ENCODE data around the gene C1orf116. TPM values are rescaled to one million over a fixed set of nuclear protein-coding genes. Genes with fewer than 3 reads are reported as not detected.
"Not testable (repeated sequence)": the region's sequence is repeated elsewhere in the genome, so short reads cannot be mapped to it uniquely, and the experiment has no call there.

Gene C1orf116
- total RNA-seq, 2 donors from 2014 or later: 17.2 to 31.6 TPM

- intact Hi-C loops (cut with DNase I, micrococcal nuclease); ATAC-seq; DNase-seq: not testable (repeated sequence)
Measured at GRCh38 chr1:207041397-207041796, 8.8 kb upstream of the C1orf116 start.

- no peak for DNase-seq
- no peak for ATAC-seq
- intact Hi-C loops (cut with DNase I, micrococcal nuclease): no loop called here
Measured at GRCh38 chr1:207040181-207040533, 7.6 kb upstream of the C1orf116 start.

- intact Hi-C loops (cut with DNase I, micrococcal nuclease): no loop called here
- no peak for ATAC-seq
- no peak for DNase-seq
Measured at GRCh38 chr1:207039380-207040180, 7.0 kb upstream of the C1orf116 start.

GRCh38 chr1:207036865-207037264, 4.3 kb upstream of the C1orf116 start:
- ATAC-seq: no peak
- no peak for DNase-seq
- intact Hi-C loops (cut with DNase I, micrococcal nuclease): no loop called here

- DNase-seq: no peak
- intact Hi-C loops (cut with DNase I, micrococcal nuclease): no loop called here
- no peak for ATAC-seq
Measured at GRCh38 chr1:207035877-207036551, 3.5 kb upstream of the C1orf116 start.

- DNase-seq (no peak), ATAC-seq (peak; percentile 32)
- intact Hi-C loops (cut with DNase I, micrococcal nuclease): no loop called here
Measured at GRCh38 chr1:207034998-207035397, 2.4 kb upstream of the C1orf116 start.

- DNase-seq: no peak
- ATAC-seq: peak; percentile 2
- intact Hi-C loops (cut with DNase I, micrococcal nuclease): no loop called here
Measured at GRCh38 chr1:207034208-207034607, 1.7 kb upstream of the C1orf116 start.

GRCh38 chr1:207033302-207033701, 746 bp upstream of the C1orf116 start:
- DNase-seq (no peak), ATAC-seq (no peak)
- intact Hi-C loops (cut with DNase I, micrococcal nuclease): no loop called here

- intact Hi-C loops (cut with DNase I, micrococcal nuclease): no loop called here
- DNase-seq: peak; percentile 63 to 84
- ATAC-seq: peak; percentile 59
Measured at GRCh38 chr1:207031632-207032264, 808 bp downstream of the C1orf116 start.

- DNase-seq (no peak), ATAC-seq (no peak)
- intact Hi-C loops (cut with DNase I, micrococcal nuclease): no loop called here
Measured at GRCh38 chr1:207031016-207031415, 1.5 kb downstream of the C1orf116 start.

- intact Hi-C loops (cut with DNase I, micrococcal nuclease): no loop called here
- DNase-seq: no peak
- ATAC-seq: peak; percentile 9
Measured at GRCh38 chr1:207030522-207031009, 2.0 kb downstream of the C1orf116 start.

- ATAC-seq (no peak), DNase-seq (no peak)
- intact Hi-C loops (cut with DNase I, micrococcal nuclease): no loop called here
Measured at GRCh38 chr1:207029701-207030521, 2.6 kb downstream of the C1orf116 start.

- intact Hi-C loops (cut with DNase I, micrococcal nuclease): no loop called here
- ATAC-seq (no peak), DNase-seq (no peak)
Measured at GRCh38 chr1:207028884-207029650, 3.5 kb downstream of the C1orf116 start.

GRCh38 chr1:207027921-207028320, 4.6 kb downstream of the C1orf116 start:
- ATAC-seq (no peak), DNase-seq (no peak)

GRCh38 chr1:207027206-207027777, 5.3 kb downstream of the C1orf116 start:
- intact Hi-C loops (cut with DNase I, micrococcal nuclease): no loop called here

More at GRCh38 chr1:207027921-207028320, 4.6 kb downstream of the C1orf116 start:
- intact Hi-C loops (cut with DNase I, micrococcal nuclease): no loop called here

GRCh38 chr1:207026104-207026534, 6.4 kb downstream of the C1orf116 start:
- intact Hi-C loops (cut with DNase I, micrococcal nuclease): no loop called here
- DNase-seq: no peak
- no peak for ATAC-seq

More at GRCh38 chr1:207027206-207027777, 5.3 kb downstream of the C1orf116 start:
- DNase-seq (peak; percentile 64 to 84), ATAC-seq (peak; percentile 69)

- intact Hi-C loops (cut with DNase I, micrococcal nuclease): no loop called here
- DNase-seq (no peak), ATAC-seq (no peak)
Measured at GRCh38 chr1:207025146-207025880, 7.2 kb downstream of the C1orf116 start.
